SK-N-SH treated with all-trans-retinoic acid at 6 μM for 48 hours (cell line): ENCODE measurements around the gene LLGL2.

Experiments
- ATAC-seq: fragments of 200-7000 bp; cut with Tn5 transposase; 3 replicates; pipeline ENCODE4 v1.9.1; 2020; ENCODE audit warnings: mild to moderate bottlenecking, moderate library complexity
- BACH2 ChIP-seq: fragments of 250-450 bp; sonication (Bioruptor Pico); IDR thresholded peaks from 2 replicates; pipeline ENCODE4 v1.9.0; 2021; ENCODE audit warnings: mild to moderate bottlenecking, borderline replicate concordance
- CSDC2 ChIP-seq: fragments of 250-450 bp; sonication (Bioruptor Pico); IDR thresholded peaks from 2 replicates; pipeline ENCODE4 v1.5.0; 2020; ENCODE audit warnings: mild to moderate bottlenecking, moderate library complexity
- CSRNP3 ChIP-seq: fragments of 250-450 bp; sonication (Bioruptor Pico); IDR thresholded peaks from 2 replicates; pipeline ENCODE4 v1.5.1; 2021; ENCODE audit warnings: mild to moderate bottlenecking, moderate library complexity
- ESRRG ChIP-seq: fragments of 250-450 bp; sonication (Bioruptor Pico); IDR thresholded peaks from 2 replicates; pipeline ENCODE4 v1.6.1; 2021; ENCODE audit warnings: mild to moderate bottlenecking
- GLIS3 ChIP-seq: fragments of 250-450 bp; sonication (Bioruptor Pico); IDR thresholded peaks from 2 replicates; pipeline ENCODE4 v1.5.0; 2020; ENCODE audit warnings: mild to moderate bottlenecking, moderate library complexity
- OSR1 ChIP-seq: fragments of 250-450 bp; sonication (Bioruptor Pico); IDR thresholded peaks from 2 replicates; pipeline ENCODE4 v1.8.0; 2022; ENCODE audit warnings: moderate library complexity, mild to moderate bottlenecking, inconsistent platforms
- PATZ1 ChIP-seq: fragments of 250-450 bp; sonication (Bioruptor Pico); IDR thresholded peaks from 2 replicates; pipeline ENCODE4 v1.8.0; 2020; ENCODE audit warnings: mild to moderate bottlenecking, moderate library complexity, borderline replicate concordance
- PPARA ChIP-seq: fragments of 250-450 bp; sonication (Bioruptor Pico); IDR thresholded peaks from 2 replicates; pipeline ENCODE4 v1.5.0; 2020; ENCODE audit warnings: mild to moderate bottlenecking, borderline replicate concordance
- RARB ChIP-seq: fragments of 250-450 bp; sonication (Bioruptor Pico); IDR thresholded peaks from 2 replicates; pipeline ENCODE4 v1.8.0; 2021; ENCODE audit warnings: mild to moderate bottlenecking, moderate library complexity
- SNAI2 ChIP-seq: fragments of 250-450 bp; sonication (Bioruptor Pico); IDR thresholded peaks from 2 replicates; pipeline ENCODE4 v1.5.0; 2020; ENCODE audit warnings: mild to moderate bottlenecking, moderate library complexity
- TOX ChIP-seq: fragments of 250-450 bp; sonication (Bioruptor Pico); IDR thresholded peaks from 2 replicates; pipeline ENCODE4 v1.8.0; 2021; ENCODE audit warnings: mild to moderate bottlenecking, moderate library complexity, borderline replicate concordance
- ZC3H10 ChIP-seq: fragments of 250-450 bp; sonication (Bioruptor Pico); IDR thresholded peaks from 2 replicates; pipeline ENCODE4 v1.5.1; 2021; ENCODE audit warnings: mild to moderate bottlenecking, moderate library complexity
- ZFP3 ChIP-seq: fragments of 250-450 bp; sonication (Bioruptor Pico); IDR thresholded peaks from 2 replicates; pipeline ENCODE4 v1.5.0; 2020; ENCODE audit warnings: mild to moderate bottlenecking, moderate library complexity
- ZFP30 ChIP-seq: fragments of 450-650 bp; formaldehyde crosslinking; IDR thresholded peaks from 2 replicates; pipeline ENCODE4 v1.5.0; 2022; ENCODE audit warnings: mild to moderate bottlenecking, moderate library complexity
- ZNF565 ChIP-seq: fragments of 450-650 bp; formaldehyde crosslinking; conservative IDR thresholded peaks from 2 replicates; pipeline ENCODE4 v1.5.0; 2020; ENCODE audit warnings: low read depth, mild to moderate bottlenecking, moderate library complexity
- ZNF8 ChIP-seq: fragments of 450-650 bp; formaldehyde crosslinking; IDR thresholded peaks from 2 replicates; pipeline ENCODE4 v1.5.0; 2020; ENCODE audit warnings: mild to moderate bottlenecking, moderate library complexity
- TF ChIP-seq, protein P1 (sequence below): fragments of 250-450 bp; sonication (Bioruptor Pico); IDR thresholded peaks from 2 replicates; pipeline ENCODE4 v1.5.0; 2020; ENCODE audit warnings: mild to moderate bottlenecking, moderate library complexity
- TF ChIP-seq, protein P2 (sequence below): fragments of 250-450 bp; sonication (Bioruptor Pico); IDR thresholded peaks from 2 replicates; pipeline ENCODE4 v1.5.1; 2020; ENCODE audit warnings: low read depth, mild to moderate bottlenecking, moderate library complexity
- TF ChIP-seq, protein P3 (sequence below): fragments of 250-450 bp; sonication (Bioruptor Pico); IDR thresholded peaks from 2 replicates; pipeline ENCODE4 v1.8.0; 2021; ENCODE audit warnings: low read depth, mild to moderate bottlenecking, moderate library complexity, borderline replicate concordance

The LLGL2 gene

GRCh38 chr17:75482098-75482942, 43.2 kb upstream of the LLGL2 start (continued):
- no peak for TF ChIP-seq PATZ1 (CRISPR knock-in tag)
- TF ChIP-seq OSR1 (CRISPR knock-in tag): no peak
- TF ChIP-seq TOX (CRISPR knock-in tag): no peak
- TF ChIP-seq CSDC2 (CRISPR knock-in tag): no peak
- TF ChIP-seq BACH2 (CRISPR knock-in tag): no peak
- TF ChIP-seq SNAI2: no peak
- TF ChIP-seq ESRRG (CRISPR knock-in tag): no peak
- no peak for TF ChIP-seq ZNF565 (CRISPR knock-in tag)
- TF ChIP-seq ZFP30 (CRISPR knock-in tag): no peak
- TF ChIP-seq ZNF8 (CRISPR knock-in tag): no peak

DNA sequence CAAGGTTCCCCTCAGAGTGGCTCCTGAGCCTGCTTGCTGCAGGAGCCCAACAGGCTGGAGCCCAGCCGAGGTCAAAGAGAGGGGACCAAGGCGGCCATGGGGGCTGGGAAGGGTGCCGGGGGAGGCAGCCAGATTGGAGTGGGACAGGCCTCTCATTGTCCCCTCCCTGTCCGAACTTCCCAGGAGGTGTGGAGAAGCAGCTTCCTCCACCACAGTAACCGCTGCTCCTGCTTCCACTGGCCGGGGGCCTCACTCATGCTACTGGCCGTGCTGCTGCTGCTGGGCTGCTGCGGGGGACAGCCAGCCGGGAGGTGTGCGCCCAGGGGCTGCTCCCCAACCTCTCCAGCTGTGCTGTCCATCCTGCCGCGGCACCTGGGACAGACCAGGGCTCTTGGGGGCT, 39.8 kb upstream of the LLGL2 start:
- no peak for ATAC-seq
- no peak for TF ChIP-seq ZC3H10 (CRISPR knock-in tag)
- TF ChIP-seq, protein P1, sequence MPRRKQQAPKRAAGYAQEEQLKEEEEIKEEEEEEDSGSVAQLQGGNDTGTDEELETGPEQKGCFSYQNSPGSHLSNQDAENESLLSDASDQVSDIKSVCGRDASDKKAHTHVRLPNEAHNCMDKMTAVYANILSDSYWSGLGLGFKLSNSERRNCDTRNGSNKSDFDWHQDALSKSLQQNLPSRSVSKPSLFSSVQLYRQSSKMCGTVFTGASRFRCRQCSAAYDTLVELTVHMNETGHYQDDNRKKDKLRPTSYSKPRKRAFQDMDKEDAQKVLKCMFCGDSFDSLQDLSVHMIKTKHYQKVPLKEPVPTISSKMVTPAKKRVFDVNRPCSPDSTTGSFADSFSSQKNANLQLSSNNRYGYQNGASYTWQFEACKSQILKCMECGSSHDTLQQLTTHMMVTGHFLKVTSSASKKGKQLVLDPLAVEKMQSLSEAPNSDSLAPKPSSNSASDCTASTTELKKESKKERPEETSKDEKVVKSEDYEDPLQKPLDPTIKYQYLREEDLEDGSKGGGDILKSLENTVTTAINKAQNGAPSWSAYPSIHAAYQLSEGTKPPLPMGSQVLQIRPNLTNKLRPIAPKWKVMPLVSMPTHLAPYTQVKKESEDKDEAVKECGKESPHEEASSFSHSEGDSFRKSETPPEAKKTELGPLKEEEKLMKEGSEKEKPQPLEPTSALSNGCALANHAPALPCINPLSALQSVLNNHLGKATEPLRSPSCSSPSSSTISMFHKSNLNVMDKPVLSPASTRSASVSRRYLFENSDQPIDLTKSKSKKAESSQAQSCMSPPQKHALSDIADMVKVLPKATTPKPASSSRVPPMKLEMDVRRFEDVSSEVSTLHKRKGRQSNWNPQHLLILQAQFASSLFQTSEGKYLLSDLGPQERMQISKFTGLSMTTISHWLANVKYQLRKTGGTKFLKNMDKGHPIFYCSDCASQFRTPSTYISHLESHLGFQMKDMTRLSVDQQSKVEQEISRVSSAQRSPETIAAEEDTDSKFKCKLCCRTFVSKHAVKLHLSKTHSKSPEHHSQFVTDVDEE: no peak
- no peak for TF ChIP-seq RARB (CRISPR knock-in tag)
- no peak for TF ChIP-seq ZFP3
- TF ChIP-seq, protein P2, sequence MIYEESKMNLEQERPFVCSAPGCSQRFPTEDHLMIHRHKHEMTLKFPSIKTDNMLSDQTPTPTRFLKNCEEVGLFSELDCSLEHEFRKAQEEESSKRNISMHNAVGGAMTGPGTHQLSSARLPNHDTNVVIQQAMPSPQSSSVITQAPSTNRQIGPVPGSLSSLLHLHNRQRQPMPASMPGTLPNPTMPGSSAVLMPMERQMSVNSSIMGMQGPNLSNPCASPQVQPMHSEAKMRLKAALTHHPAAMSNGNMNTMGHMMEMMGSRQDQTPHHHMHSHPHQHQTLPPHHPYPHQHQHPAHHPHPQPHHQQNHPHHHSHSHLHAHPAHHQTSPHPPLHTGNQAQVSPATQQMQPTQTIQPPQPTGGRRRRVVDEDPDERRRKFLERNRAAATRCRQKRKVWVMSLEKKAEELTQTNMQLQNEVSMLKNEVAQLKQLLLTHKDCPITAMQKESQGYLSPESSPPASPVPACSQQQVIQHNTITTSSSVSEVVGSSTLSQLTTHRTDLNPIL (CRISPR knock-in tag): no peak
- no peak for TF ChIP-seq ZNF565 (CRISPR knock-in tag)
- no peak for TF ChIP-seq GLIS3
- no peak for TF ChIP-seq ESRRG (CRISPR knock-in tag)
- no peak for TF ChIP-seq CSRNP3 (CRISPR knock-in tag)
- TF ChIP-seq PPARA (CRISPR knock-in tag): no peak
- TF ChIP-seq ZNF8 (CRISPR knock-in tag): no peak
- TF ChIP-seq, protein P3, sequence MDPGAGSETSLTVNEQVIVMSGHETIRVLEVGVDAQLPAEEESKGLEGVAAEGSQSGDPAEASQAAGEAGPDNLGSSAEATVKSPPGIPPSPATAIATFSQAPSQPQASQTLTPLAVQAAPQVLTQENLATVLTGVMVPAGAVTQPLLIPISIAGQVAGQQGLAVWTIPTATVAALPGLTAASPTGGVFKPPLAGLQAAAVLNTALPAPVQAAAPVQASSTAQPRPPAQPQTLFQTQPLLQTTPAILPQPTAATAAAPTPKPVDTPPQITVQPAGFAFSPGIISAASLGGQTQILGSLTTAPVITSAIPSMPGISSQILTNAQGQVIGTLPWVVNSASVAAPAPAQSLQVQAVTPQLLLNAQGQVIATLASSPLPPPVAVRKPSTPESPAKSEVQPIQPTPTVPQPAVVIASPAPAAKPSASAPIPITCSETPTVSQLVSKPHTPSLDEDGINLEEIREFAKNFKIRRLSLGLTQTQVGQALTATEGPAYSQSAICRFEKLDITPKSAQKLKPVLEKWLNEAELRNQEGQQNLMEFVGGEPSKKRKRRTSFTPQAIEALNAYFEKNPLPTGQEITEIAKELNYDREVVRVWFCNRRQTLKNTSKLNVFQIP (CRISPR knock-in tag): no peak
- TF ChIP-seq PATZ1 (CRISPR knock-in tag): no peak
